DMS153 treated with DMSO at 0.1 percent for 48 hours (cell line): Measurements from ENCODE around the gene FHDC1.
A peak's percentile ranks its signal among the peaks of the same experiment; 100 is the strongest.

ENCODE experiments used
- DNase-seq: peaks from one replicate; lab custom pipeline; 2025; ENCODE audit not compliant: unreplicated experiment; lab: John Stamatoyannopoulos, UW

Gene FHDC1

GRCh38 chr4:153001626-153002025 lies 65.5 kb downstream of the FHDC1 start:
- DNase-seq = no peak

- no peak for DNase-seq
Measured at GRCh38 chr4:153002110-153002509, 66.0 kb downstream of the FHDC1 start.

- no peak for DNase-seq
Measured at GRCh38 chr4:153004081-153004850, 68.1 kb downstream of the FHDC1 start.

GRCh38 chr4:153005899-153006381 lies 69.8 kb downstream of the FHDC1 start:
- no peak for DNase-seq

GRCh38 chr4:153008578-153009199 lies 72.6 kb downstream of the FHDC1 start:
- DNase-seq = no peak

- DNase-seq = no peak
Measured at GRCh38 chr4:153010146-153010545, 74.0 kb downstream of the FHDC1 start.

GRCh38 chr4:153013202-153013977 lies 77.3 kb downstream of the FHDC1 start:
- no peak for DNase-seq

- DNase-seq = no peak
Measured at GRCh38 chr4:153014460-153014859, 78.3 kb downstream of the FHDC1 start.

- DNase-seq = no peak
Measured at GRCh38 chr4:153016592-153016991, 80.5 kb downstream of the FHDC1 start.

- DNase-seq = no peak
Measured at GRCh38 chr4:153018031-153018430, 81.9 kb downstream of the FHDC1 start.

- DNase-seq = no peak
Measured at GRCh38 chr4:153018684-153019083, 82.6 kb downstream of the FHDC1 start.

GRCh38 chr4:153019906-153020305 lies 83.8 kb downstream of the FHDC1 start:
- no peak for DNase-seq

- DNase-seq = no peak
Measured at GRCh38 chr4:153020457-153020856, 84.3 kb downstream of the FHDC1 start.

- DNase-seq = no peak
Measured at GRCh38 chr4:153021276-153021675, 85.2 kb downstream of the FHDC1 start.

- peak; percentile 48 for DNase-seq
Measured at GRCh38 chr4:153022241-153022715, 86.2 kb downstream of the FHDC1 start.

- DNase-seq = no peak
Measured at GRCh38 chr4:153023139-153023538, 87.0 kb downstream of the FHDC1 start.

GRCh38 chr4:153023692-153024394 lies 87.7 kb downstream of the FHDC1 start:
- no peak for DNase-seq

GRCh38 chr4:153024466-153024865 lies 88.3 kb downstream of the FHDC1 start:
- DNase-seq = no peak

- no peak for DNase-seq
Measured at GRCh38 chr4:153025406-153025805, 89.3 kb downstream of the FHDC1 start.

- DNase-seq = no peak
Measured at GRCh38 chr4:153026591-153027346, 90.6 kb downstream of the FHDC1 start.
